Urinary bladder (tissue), 4 donors: Measurements from ENCODE around the gene NR1D1. TPM values are rescaled to one million over a fixed set of nuclear protein-coding genes. Genes with fewer than 3 reads are reported as not detected.

Experiments used
- DNase-seq: peaks from one replicate; pipeline ENCODE4 v3.0.0-alpha.2; 2015; ENCODE audit errors: extremely low spot score
- H3K27ac ChIP-seq: one replicate; pipeline ENCODE4 v1.5.1; 2013; ENCODE audit warnings: low read depth, mild to moderate bottlenecking, moderate library complexity
- H3K36me3 ChIP-seq: one replicate; pipeline ENCODE4 v1.6.1; 2013; ENCODE audit warnings: mild to moderate bottlenecking, moderate library complexity; ENCODE audit not compliant: insufficient read depth
- H3K4me1 ChIP-seq: one replicate; pipeline ENCODE4 v1.6.1; 2013; ENCODE audit warnings: mild to moderate bottlenecking, moderate library complexity; ENCODE audit not compliant: insufficient read depth
- H3K4me3 ChIP-seq: one replicate; pipeline ENCODE4 v1.5.1; 2013; ENCODE audit warnings: low read depth, low read length
- WGBS: extraction: QIAGEN DNeasy Blood & Tissue Kit; methylation state at CpG from one replicate; pipeline ENCODE4 v1.1.7; 2013; 5-methylcytosine and 5-hydroxymethylcytosine counted together
- polyA plus RNA-seq: library from polyadenylated mRNA; stranded (reverse); fragments of 200-250 nt; gene quantifications from one replicate; pipeline ENCODE4 v1.2.3, GENCODE V29; 2013
- total RNA-seq: library from RNA; depleted of rRNA; stranded (reverse); fragments of >200 nt; gene quantifications from one replicate; pipeline ENCODE4 v1.2.3, GENCODE V29; 2014
- donor health status: healthy with polysubstance abuse.
- donor health status: healthy.

NR1D1 gene
- total and polyA plus RNA-seq, 2 donors: 2.0 to 18.1 TPM

GRCh38 chr17:40061609-40062038, 38.8 kb downstream of the NR1D1 start:
- no peaks in the 10 kb centered on the region for H3K36me3 ChIP-seq
- H3K4me1 ChIP-seq: peaks cover 2% of the 10 kb centered on the region
- DNase-seq: no peak
- H3K27ac ChIP-seq: no peak overlapping the region
- no peak overlapping the region for H3K4me3 ChIP-seq
- WGBS: 59% methylated on average over 10 of the region's 10 CpGs

DNA sequence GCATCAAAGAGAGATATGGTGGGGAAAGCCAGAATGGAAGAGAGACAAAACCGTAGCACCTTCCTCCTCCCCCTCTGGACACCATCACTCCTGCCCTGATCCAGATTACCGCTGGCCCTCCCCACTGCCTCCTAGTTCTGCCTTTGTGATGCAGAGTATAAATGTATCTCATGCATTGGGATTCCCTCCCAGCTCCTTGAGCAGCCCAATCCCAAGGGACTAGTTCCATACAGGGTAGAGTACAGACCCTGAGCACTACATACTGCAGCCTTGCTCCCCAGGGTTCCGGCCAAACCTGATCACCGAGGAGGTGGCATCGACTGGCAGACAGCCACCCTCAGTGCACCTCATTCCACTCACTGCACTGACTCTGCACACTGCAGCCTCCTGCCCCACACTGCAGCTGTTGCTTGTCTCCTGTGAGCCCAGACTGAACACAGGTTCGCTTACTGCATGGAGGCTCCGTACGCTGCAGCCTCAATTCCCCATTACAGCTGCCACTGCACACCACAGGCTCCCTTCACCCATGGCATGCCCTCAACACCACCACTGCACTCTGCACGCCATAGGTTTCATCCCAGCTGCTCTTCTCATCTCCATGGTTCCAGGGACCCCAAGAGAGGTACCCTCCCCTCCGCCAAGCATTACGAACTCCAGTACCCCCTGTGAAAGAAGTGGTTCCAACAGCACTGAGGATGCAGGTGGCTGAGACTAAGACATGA, 39.3 kb downstream of the NR1D1 start:
- no peak for DNase-seq
- Histone ChIP-seq H3K36me3 (no peaks in the 10 kb centered on the region), H3K27ac (no peak overlapping the region), H3K4me1 (peaks cover 2% of the 10 kb centered on the region), H3K4me3 (no peak overlapping the region)
- 74% methylated on average over 11 of the region's 11 CpGs for WGBS

- Histone ChIP-seq H3K27ac (no peak overlapping the region), H3K4me3 (no peak overlapping the region), H3K4me1 (peaks cover 2% of the 10 kb centered on the region), H3K36me3 (no peaks in the 10 kb centered on the region)
- WGBS: 77% methylated on average over 8 of the region's 8 CpGs
- no peak for DNase-seq
These were observed 40.5 kb downstream of the NR1D1 start for GRCh38 chr17:40059729-40060475.

GRCh38 chr17:40058865-40059264, 41.5 kb downstream of the NR1D1 start:
- no peak for DNase-seq
- Histone ChIP-seq H3K36me3 (no peaks in the 10 kb centered on the region), H3K4me3 (no peak overlapping the region), H3K4me1 (peaks cover 2% of the 10 kb centered on the region), H3K27ac (no peak overlapping the region)
- WGBS: 95% methylated on average over 1 of the region's 1 CpG

- 59% methylated on average over 8 of the region's 8 CpGs for WGBS
- no peak overlapping the region for H3K4me3 ChIP-seq
- no peaks in the 10 kb centered on the region for H3K36me3 ChIP-seq
- H3K27ac ChIP-seq: peak overlapping the region; percentile 11
- H3K4me1 ChIP-seq: no peaks in the 10 kb centered on the region
- no peak for DNase-seq
These were observed 42.1 kb downstream of the NR1D1 start for GRCh38 chr17:40058186-40058784.

DNA sequence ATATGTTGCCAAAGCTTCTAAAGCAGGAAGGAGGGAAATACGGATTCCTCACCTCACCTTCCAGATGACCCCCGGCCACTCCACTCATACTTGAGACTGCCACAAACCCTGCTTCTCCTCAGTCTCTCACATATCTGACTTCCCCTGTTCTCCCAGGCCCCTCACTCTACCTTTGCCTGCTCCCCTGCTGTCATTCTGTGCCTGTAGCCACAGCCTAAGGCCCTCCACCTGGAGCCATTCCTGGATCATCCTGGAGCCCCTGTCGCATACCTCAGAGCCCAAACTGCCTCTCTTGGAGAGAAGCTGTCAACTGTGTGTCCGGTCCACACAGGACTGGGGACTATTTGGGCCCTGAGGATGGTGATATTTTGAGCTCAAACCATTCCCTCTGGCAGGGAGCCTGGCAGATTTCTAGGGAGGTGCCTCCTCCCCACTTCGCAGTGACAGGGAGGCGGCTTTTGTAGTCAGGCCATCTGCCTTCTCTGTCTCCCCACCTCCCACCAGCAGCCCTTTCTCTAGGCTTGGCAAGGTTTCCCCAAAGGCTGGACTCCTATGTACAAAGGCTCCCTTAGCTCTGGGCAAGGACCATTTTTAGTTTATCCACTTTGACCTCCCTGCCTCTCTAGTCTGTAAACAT, 43.9 kb downstream of the NR1D1 start:
- Histone ChIP-seq H3K4me1 (no peaks in the 10 kb centered on the region), H3K4me3 (no peak overlapping the region), H3K36me3 (no peaks in the 10 kb centered on the region), H3K27ac (no peak overlapping the region)
- 79% methylated on average over 6 of the region's 6 CpGs for WGBS
- no peak for DNase-seq

Other genes with a start within 250 kb of the NR1D1 start
- gene IKZF3, start 236.3 kb downstream of the NR1D1 start, total RNA-seq: 1.2 TPM
- gene IKZF3, start 236.3 kb downstream of the NR1D1 start, polyA plus RNA-seq: 0.58 TPM
- not detected for gene ZPBP2, start 232.4 kb downstream of the NR1D1 start, total RNA-seq
- 0.06 TPM for gene ZPBP2, start 232.4 kb downstream of the NR1D1 start, polyA plus RNA-seq
- gene GSDMB, start 182.0 kb downstream of the NR1D1 start, total RNA-seq: 14.2 TPM
- 7.8 TPM for gene GSDMB, start 182.0 kb downstream of the NR1D1 start, polyA plus RNA-seq
- 59.8 TPM for gene ORMDL3, start 173.0 kb downstream of the NR1D1 start, total RNA-seq
- gene ORMDL3, start 173.0 kb downstream of the NR1D1 start, polyA plus RNA-seq: 61.9 TPM
- gene LRRC3C, start 172.9 kb downstream of the NR1D1 start, total RNA-seq: not detected
- gene LRRC3C, start 172.9 kb downstream of the NR1D1 start, polyA plus RNA-seq: not detected
- gene GSDMA, start 137.6 kb downstream of the NR1D1 start, total RNA-seq: 0.21 TPM
- gene GSDMA, start 137.6 kb downstream of the NR1D1 start, polyA plus RNA-seq: 0.41 TPM
- gene PSMD3, start 119.8 kb downstream of the NR1D1 start, total RNA-seq: 36.0 TPM
- 80.6 TPM for gene PSMD3, start 119.8 kb downstream of the NR1D1 start, polyA plus RNA-seq
- not detected for gene CSF3, start 85.1 kb downstream of the NR1D1 start, total RNA-seq
- 2.3 TPM for gene CSF3, start 85.1 kb downstream of the NR1D1 start, polyA plus RNA-seq
- gene MED24, start 46.2 kb downstream of the NR1D1 start, total RNA-seq: 45.8 TPM
- gene MED24, start 46.2 kb downstream of the NR1D1 start, polyA plus RNA-seq: 52.4 TPM
- 35.5 TPM for gene THRA, start 37.6 kb downstream of the NR1D1 start, total RNA-seq
- 76.3 TPM for gene THRA, start 37.6 kb downstream of the NR1D1 start, polyA plus RNA-seq
- gene MSL1, start 21.4 kb upstream of the NR1D1 start, total RNA-seq: 81.3 TPM
- gene MSL1, start 21.4 kb upstream of the NR1D1 start, polyA plus RNA-seq: 70.9 TPM
- 45.4 TPM for gene CASC3, start 39.9 kb upstream of the NR1D1 start, total RNA-seq
- 64.2 TPM for gene CASC3, start 39.9 kb upstream of the NR1D1 start, polyA plus RNA-seq
- gene RAPGEFL1, start 76.9 kb upstream of the NR1D1 start, total RNA-seq: 8.0 TPM
- 10.9 TPM for gene RAPGEFL1, start 76.9 kb upstream of the NR1D1 start, polyA plus RNA-seq
- 10.4 TPM for gene WIPF2, start 118.7 kb upstream of the NR1D1 start, total RNA-seq
- gene WIPF2, start 118.7 kb upstream of the NR1D1 start, polyA plus RNA-seq: 12.0 TPM
- 7.9 TPM for gene CDC6, start 187.3 kb upstream of the NR1D1 start, total RNA-seq
- gene CDC6, start 187.3 kb upstream of the NR1D1 start, polyA plus RNA-seq: 0.71 TPM
- 10.6 TPM for gene RARA, start 208.6 kb upstream of the NR1D1 start, total RNA-seq
- 47.6 TPM for gene RARA, start 208.6 kb upstream of the NR1D1 start, polyA plus RNA-seq